K562 (cell line): ENCODE data around the gene PDCD7. TPM values are rescaled to one million over a fixed set of nuclear protein-coding genes. Genes with fewer than 3 reads are reported as not detected.

Experiments
- AFF1 ChIP-seq, 2 experiments: fragments of 450-650 bp; IDR thresholded peaks; 2 replicates each; pipeline ENCODE4 v1.6.1; 2018; ENCODE audit warnings: mild to moderate bottlenecking in 2 of 2, low read depth in 1 of 2; ENCODE audit not compliant: partially characterized antibody in 2 of 2
- DIDO1 ChIP-seq: fragments of 450-650 bp; IDR thresholded peaks from 2 replicates; pipeline ENCODE4 v1.6.1; 2016; ENCODE audit warnings: low read depth, missing biosample characterization, missing genetic modification characterization
- FOXK2 ChIP-seq, 2 experiments: fragments of 450-650 bp; IDR thresholded peaks in 1 of 2; conservative IDR thresholded peaks in 1 of 2; 2 replicates each; pipeline ENCODE4 v1.6.1; 2016; ENCODE audit warnings: low read depth in 2 of 2, mild to moderate bottlenecking in 1 of 2
- PHTF2 ChIP-seq: fragments of 250-450 bp; sonication (Bioruptor Pico); IDR thresholded peaks from 2 replicates; pipeline ENCODE4 v1.5.0; 2021; ENCODE audit warnings: mild to moderate bottlenecking
- SMAD3 ChIP-seq: fragments of 450-650 bp; formaldehyde crosslinking; conservative IDR thresholded peaks from 2 replicates; pipeline ENCODE4 v1.4.0; 2020; ENCODE audit warnings: mild to moderate bottlenecking
- SUPT5H ChIP-seq: fragments of 450-650 bp; IDR thresholded peaks from 2 replicates; pipeline ENCODE4 v1.6.1; 2016
- YBX1 ChIP-seq: fragments of 450-650 bp; IDR thresholded peaks from 2 replicates; pipeline ENCODE4 v1.7.1; 2016; ENCODE audit warnings: mild to moderate bottlenecking
- ZNF277 ChIP-seq: fragments of 250-450 bp; sonication (Bioruptor Pico); IDR thresholded peaks from 2 replicates; pipeline ENCODE4 v1.8.0; 2022; ENCODE audit warnings: inconsistent platforms, mild to moderate bottlenecking, moderate library complexity, borderline replicate concordance
- polyA plus RNA-seq, 8 experiments: library from polyadenylated mRNA; depleted of rRNA in 4 of 8; stranded (reverse) in 5 of 8; unstranded in 3 of 8; fragments of >200 nt; fragmentation: Nextera tagmentation in 2 of 8; fragmentation: Illumina TruSeq in 1 of 8; extraction: Ambion mirVana in 2 of 8; extraction: Trizol in 1 of 8; gene quantifications; 2 replicates each; pipeline versions ENCODE4 v1.2.1 to v1.2.3, GENCODE V29; 2011 to 2014; ENCODE audit warnings: inconsistent platforms in 1 of 8, missing spikeins in 1 of 8
- total RNA-seq, 7 experiments: library from RNA; depleted of rRNA in 6 of 7; stranded (reverse); fragments of >200 nt in 6 of 7; fragmentation: Illumina TruSeq in 2 of 7; extraction: Trizol in 2 of 7; gene quantifications; 2 replicates each; pipeline versions ENCODE4 v1.2.1 to v1.2.3, GENCODE V29; 2011 to 2021; ENCODE audit warnings: low replicate concordance in 1 of 7

The PDCD7 gene
- total and polyA plus RNA-seq, 9 of the 15 experiments (the other 6 are each of a cell fraction or from before 2014, with no cell fraction given): 11.8 to 30.2 (median 18.8) TPM

GRCh38 chr15:65133548-65134200 lies at the start of gene PDCD7 (continued):
- TF ChIP-seq AFF1 (IDR thresholded peaks at IDR 0.05; ENCODE audit: low read depth in 1 of 2, partially characterized antibody in 2 of 2) (peak in 1 of 2 experiments; percentile 43), YBX1 (no peak), FOXK2 (conservative IDR thresholded peaks at IDR 0.05 in 1 of 2, IDR thresholded peaks at IDR 0.05 in 1 of 2; ENCODE audit: low read depth in 2 of 2) (peak; percentile 84 to 88; a peak in 2 of 4 replicates), ZNF277 (CRISPR knock-in tag) (no peak), PHTF2 (CRISPR knock-in tag) (no peak), SUPT5H (peak; percentile 87), DIDO1 (tag) (peak; percentile 82), SMAD3 (CRISPR knock-in tag) (no peak)
